HCT116 (cell line): Measurements from ENCODE around the gene FFAR1.

Experiments
- ATF3 ChIP-seq: IDR thresholded peaks from 2 replicates; pipeline ENCODE4 v1.6.1; 2012
- CTCF ChIP-seq, 3 experiments: fragments of 200-600 bp in 1 of 3; sonication (generic) in 1 of 3; IDR thresholded peaks in 2 of 3; conservative IDR thresholded peaks in 1 of 3; 2 replicates each; pipeline ENCODE4 v1.5.1; 2012 to 2017; ENCODE audit warnings: low read depth in 2 of 3, low read length in 2 of 3, antibody characterized with exemption in 1 of 3, borderline replicate concordance in 1 of 3, control low read depth in 1 of 3, mild to moderate bottlenecking in 1 of 3, mixed read lengths in 1 of 3, mixed run types in 1 of 3, moderate library complexity in 1 of 3; ENCODE audit not compliant: insufficient read depth in 1 of 3
- EGR1 ChIP-seq: IDR thresholded peaks from 2 replicates; pipeline ENCODE4 v1.6.1; 2012; ENCODE audit warnings: low read depth
- JUND ChIP-seq: IDR thresholded peaks from 2 replicates; pipeline ENCODE4 v1.6.1; 2012
- MAX ChIP-seq: IDR thresholded peaks from 2 replicates; pipeline ENCODE4 v1.6.1; 2012
- POLR2A ChIP-seq: IDR thresholded peaks from 2 replicates; pipeline ENCODE4 v1.7.0; 2011; ENCODE audit warnings: borderline replicate concordance; ENCODE audit not compliant: insufficient read depth, insufficient read length; ENCODE audit errors: extremely low read depth
- POLR2AphosphoS5 ChIP-seq: IDR thresholded peaks from 2 replicates; pipeline ENCODE4 v1.6.1; 2011; ENCODE audit warnings: mild to moderate bottlenecking, low read depth, low read length, moderate library complexity
- RAD21 ChIP-seq: IDR thresholded peaks from 2 replicates; pipeline ENCODE4 v1.6.1; 2012; ENCODE audit warnings: low read depth, mild to moderate bottlenecking
- REST ChIP-seq: IDR thresholded peaks from 2 replicates; pipeline ENCODE4 v1.6.1; 2012; ENCODE audit warnings: low read depth
- SRF ChIP-seq: IDR thresholded peaks from 2 replicates; pipeline ENCODE4 v1.6.1; 2012; ENCODE audit warnings: low read depth
- ZBTB33 ChIP-seq: IDR thresholded peaks from 2 replicates; pipeline ENCODE4 v1.6.1; 2011; ENCODE audit warnings: mild to moderate bottlenecking, low read length, moderate library complexity; ENCODE audit not compliant: insufficient replicate concordance; ENCODE audit errors: extremely low read depth
- ZNF274 ChIP-seq: fragments of 200-500 bp; sonication (Bioruptor generic); IDR thresholded peaks from 2 replicates; pipeline ENCODE4 v1.6.1; 2014; ENCODE audit warnings: mild to moderate bottlenecking, low read depth, low read length, inconsistent platforms

- TF ChIP-seq CTCF (IDR thresholded peaks at IDR 0.05 in 2 of 3, conservative IDR thresholded peaks at IDR 0.05 in 1 of 3; ENCODE audit: borderline replicate concordance in 1 of 3, insufficient read depth in 1 of 3, low read depth in 2 of 3, low read length in 2 of 3) = no peak
- no peak for TF ChIP-seq JUND
- no peak for TF ChIP-seq REST
- TF ChIP-seq ZBTB33 = no peak
- no peak for TF ChIP-seq MAX
- TF ChIP-seq RAD21 = no peak
- no peak for TF ChIP-seq POLR2A
- TF ChIP-seq ATF3 = no peak
- TF ChIP-seq POLR2AphosphoS5 = no peak
- TF ChIP-seq SRF = no peak
- no peak for TF ChIP-seq ZNF274
- no peak for TF ChIP-seq EGR1
These were observed 49.8 kb upstream of the FFAR1 start for GRCh38 chr19:35297922-35298321.
